ENCODE measurements around the gene NT5DC2. TPM values are rescaled to one million over a fixed set of nuclear protein-coding genes. Genes with fewer than 3 reads are reported as not detected.

Gene NT5DC2
- total RNA-seq, 4 donors from 2014 or later, result 51.8 to 68.7 (median 63.3) TPM

- Histone ChIP-seq H3K4me3 (no peak overlapping the region), H3K27ac (no peak overlapping the region), H3K27me3 (no peaks in the 10 kb centered on the region), H3K4me1 (no peaks in the 10 kb centered on the region), H3K36me3 (no peaks in the 10 kb centered on the region), H3K9me3 (no peaks in the 10 kb centered on the region)
- DNase-seq (ENCODE audit: low spot score in 2 of 2), result no peak
- no peak for TF ChIP-seq POLR2A (IDR thresholded peaks at IDR 0.05)
- no peak for TF ChIP-seq EP300 (IDR thresholded peaks at IDR 0.05)
- TF ChIP-seq, protein P1, sequence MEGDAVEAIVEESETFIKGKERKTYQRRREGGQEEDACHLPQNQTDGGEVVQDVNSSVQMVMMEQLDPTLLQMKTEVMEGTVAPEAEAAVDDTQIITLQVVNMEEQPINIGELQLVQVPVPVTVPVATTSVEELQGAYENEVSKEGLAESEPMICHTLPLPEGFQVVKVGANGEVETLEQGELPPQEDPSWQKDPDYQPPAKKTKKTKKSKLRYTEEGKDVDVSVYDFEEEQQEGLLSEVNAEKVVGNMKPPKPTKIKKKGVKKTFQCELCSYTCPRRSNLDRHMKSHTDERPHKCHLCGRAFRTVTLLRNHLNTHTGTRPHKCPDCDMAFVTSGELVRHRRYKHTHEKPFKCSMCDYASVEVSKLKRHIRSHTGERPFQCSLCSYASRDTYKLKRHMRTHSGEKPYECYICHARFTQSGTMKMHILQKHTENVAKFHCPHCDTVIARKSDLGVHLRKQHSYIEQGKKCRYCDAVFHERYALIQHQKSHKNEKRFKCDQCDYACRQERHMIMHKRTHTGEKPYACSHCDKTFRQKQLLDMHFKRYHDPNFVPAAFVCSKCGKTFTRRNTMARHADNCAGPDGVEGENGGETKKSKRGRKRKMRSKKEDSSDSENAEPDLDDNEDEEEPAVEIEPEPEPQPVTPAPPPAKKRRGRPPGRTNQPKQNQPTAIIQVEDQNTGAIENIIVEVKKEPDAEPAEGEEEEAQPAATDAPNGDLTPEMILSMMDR (IDR thresholded peaks at IDR 0.05), result no peak
- no peak for TF ChIP-seq POLR2AphosphoS5 (IDR thresholded peaks at IDR 0.05)
- WGBS, result 87% methylated on average over 14 of the region's 27 CpGs
Measured at GRCh38 chr3:52506266-52506966, 27.2 kb downstream of the NT5DC2 start.

- Histone ChIP-seq H3K4me1 (no peaks in the 10 kb centered on the region), H3K9me3 (no peaks in the 10 kb centered on the region), H3K27ac (no peak overlapping the region), H3K27me3 (no peaks in the 10 kb centered on the region), H3K4me3 (no peak overlapping the region), H3K36me3 (no peaks in the 10 kb centered on the region)
- TF ChIP-seq, protein P1 (IDR thresholded peaks at IDR 0.05), result no peak
- no peak for TF ChIP-seq POLR2A (IDR thresholded peaks at IDR 0.05)
- no peak for TF ChIP-seq EP300 (IDR thresholded peaks at IDR 0.05)
- TF ChIP-seq POLR2AphosphoS5 (IDR thresholded peaks at IDR 0.05), result no peak
- no peak for DNase-seq (ENCODE audit: low spot score in 2 of 2)
- 92% methylated on average over 9 of the region's 10 CpGs for WGBS
Measured at GRCh38 chr3:52504977-52505376, 28.7 kb downstream of the NT5DC2 start.

DNA sequence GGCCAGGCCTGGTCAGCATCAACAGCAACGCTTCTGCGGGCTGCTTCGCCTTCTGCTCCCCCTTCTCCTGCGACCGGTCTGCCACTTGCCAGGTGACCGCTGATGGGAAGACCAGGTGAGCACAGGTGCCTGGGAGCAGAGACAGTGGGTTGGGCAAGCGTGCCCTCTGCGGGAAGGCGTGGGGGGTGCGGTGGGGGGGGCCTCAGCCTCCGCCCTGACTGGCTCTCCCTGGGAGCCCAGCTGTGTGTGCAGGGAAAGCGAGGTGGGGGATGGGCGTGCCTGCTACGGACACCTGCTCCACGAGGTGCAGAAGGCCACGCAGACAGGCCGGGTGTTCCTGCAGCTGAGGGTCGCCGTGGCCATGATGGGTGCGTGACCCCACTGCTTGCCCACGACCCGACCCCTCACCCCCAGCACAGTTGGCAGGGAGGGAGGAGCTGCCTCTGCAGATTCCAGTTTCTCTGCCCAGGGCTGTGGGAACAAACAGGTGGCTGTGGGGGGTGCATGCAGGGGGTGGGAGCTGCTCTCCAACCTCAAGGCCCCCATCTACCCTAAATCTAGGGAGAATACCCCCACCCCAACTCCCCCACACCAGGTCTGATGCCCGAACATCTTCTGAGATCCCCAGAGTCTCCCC is 29.8 kb downstream of the NT5DC2 start:
- Histone ChIP-seq H3K36me3 (no peaks in the 10 kb centered on the region), H3K9me3 (no peaks in the 10 kb centered on the region), H3K4me3 (no peak overlapping the region), H3K27ac (no peak overlapping the region), H3K27me3 (no peaks in the 10 kb centered on the region), H3K4me1 (no peaks in the 10 kb centered on the region)
- 92% methylated on average over 7 of the region's 23 CpGs for WGBS
- TF ChIP-seq POLR2A (IDR thresholded peaks at IDR 0.05) (no peak), EP300 (IDR thresholded peaks at IDR 0.05) (no peak), POLR2AphosphoS5 (IDR thresholded peaks at IDR 0.05) (no peak)
- TF ChIP-seq, protein P1 (IDR thresholded peaks at IDR 0.05), result no peak
- DNase-seq (ENCODE audit: low spot score in 2 of 2), result no peak

DNA sequence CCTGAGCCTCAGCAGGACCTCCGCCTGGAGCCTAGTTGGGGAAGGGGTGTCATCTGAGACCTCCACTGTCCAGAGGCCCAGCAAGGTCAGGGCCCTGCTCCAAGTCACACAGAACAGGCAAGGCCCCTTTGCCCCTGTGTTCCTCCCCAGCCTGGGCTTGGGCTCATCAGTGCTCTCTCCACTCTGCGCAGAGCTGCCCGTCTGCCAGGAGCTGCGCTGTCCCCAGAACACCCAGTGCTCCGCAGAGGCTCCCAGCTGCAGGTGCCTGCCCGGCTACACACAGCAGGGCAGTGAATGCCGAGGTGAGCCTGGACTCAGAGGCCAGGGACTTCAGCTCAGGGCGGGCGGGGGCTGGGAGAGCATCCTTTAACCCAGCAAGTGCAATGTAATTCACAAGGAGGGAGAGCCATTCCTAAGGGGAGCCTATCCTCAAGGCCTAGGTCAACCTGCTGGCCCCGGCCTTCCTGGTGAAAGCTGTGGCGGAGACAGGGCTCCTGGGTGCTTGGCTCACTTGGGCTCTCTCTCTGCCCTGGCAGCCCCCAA is 30.8 kb downstream of the NT5DC2 start:
- no peak for DNase-seq (ENCODE audit: low spot score in 2 of 2)
- no peaks in the 10 kb centered on the region for H3K9me3 ChIP-seq
- H3K27me3 ChIP-seq, result no peaks in the 10 kb centered on the region
- 87% methylated on average over 3 of the region's 11 CpGs for WGBS
- no peak overlapping the region for H3K4me3 ChIP-seq
- no peak overlapping the region for H3K27ac ChIP-seq
- no peaks in the 10 kb centered on the region for H3K36me3 ChIP-seq
- TF ChIP-seq, protein P1 (IDR thresholded peaks at IDR 0.05), result no peak
- TF ChIP-seq POLR2A (IDR thresholded peaks at IDR 0.05), result no peak
- TF ChIP-seq EP300 (IDR thresholded peaks at IDR 0.05), result no peak
- TF ChIP-seq POLR2AphosphoS5 (IDR thresholded peaks at IDR 0.05), result no peak
- H3K4me1 ChIP-seq, result peaks cover 7% of the 10 kb centered on the region

DNA sequence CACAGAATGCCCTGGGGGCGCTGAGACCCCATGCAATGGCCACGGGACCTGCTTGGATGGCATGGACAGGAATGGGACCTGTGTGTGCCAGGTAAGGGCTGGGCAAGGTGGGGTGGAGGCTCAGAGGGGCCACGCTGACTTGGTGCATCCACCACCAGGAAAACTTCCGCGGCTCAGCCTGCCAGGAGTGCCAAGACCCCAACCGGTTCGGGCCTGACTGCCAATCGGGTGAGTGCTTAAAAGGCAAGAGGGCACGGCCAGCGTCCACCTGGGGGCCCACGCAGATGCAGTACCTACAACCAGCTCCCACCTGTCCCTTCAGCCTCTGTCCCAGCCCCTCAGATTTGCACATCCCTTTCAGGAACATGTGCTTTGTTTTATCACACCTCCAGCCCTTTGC is 31.7 kb downstream of the NT5DC2 start:
- no peaks in the 10 kb centered on the region for H3K27me3 ChIP-seq
- DNase-seq (ENCODE audit: low spot score in 2 of 2), result no peak
- H3K4me1 ChIP-seq, result peaks cover 10% of the 10 kb centered on the region
- 87% methylated on average over 11 of the region's 11 CpGs for WGBS
- no peaks in the 10 kb centered on the region for H3K9me3 ChIP-seq
- H3K27ac ChIP-seq, result no peak overlapping the region
- H3K36me3 ChIP-seq, result no peaks in the 10 kb centered on the region
- TF ChIP-seq EP300 (IDR thresholded peaks at IDR 0.05) (no peak), POLR2AphosphoS5 (IDR thresholded peaks at IDR 0.05) (no peak), POLR2A (IDR thresholded peaks at IDR 0.05) (no peak)
- TF ChIP-seq, protein P1 (IDR thresholded peaks at IDR 0.05), result no peak
- H3K4me3 ChIP-seq, result no peak overlapping the region

All from suprapubic skin (tissue), 4 donors.